SK-N-SH (cell line): ENCODE results near the gene FAM168A. TPM values are rescaled to one million over a fixed set of nuclear protein-coding genes. Genes with fewer than 3 reads are reported as not detected.

Source experiments
- CTCF ChIA-PET: fragments of 300-600, 350-600 bp; formaldehyde crosslinking; extraction: SDS; loops from one replicate; lab custom pipeline; 2021; lab: Yijun Ruan, JAX
- POLR2A ChIA-PET: fragments of 350-600 bp; sonication (Branson Sonifier 250); formaldehyde crosslinking; extraction: SDS; loops from one replicate; lab custom pipeline; 2020; ENCODE audit warnings: antibody characterized with exemption, inconsistent platforms; lab: Yijun Ruan, JAX
- DNase-seq: peaks from one replicate; pipeline ENCODE4 v3.0.0; 2012
- H2AFZ ChIP-seq: fragments of 200-600 bp; sonication (generic); 2 replicates; pipeline ENCODE4 v1.8.1; 2016; ENCODE audit warnings: antibody characterized with exemption, mild to moderate bottlenecking, low read depth
- H3F3A ChIP-seq: fragments of 200-600 bp; sonication (generic); replicated peaks from 2 replicates; pipeline ENCODE3; 2016; ENCODE audit warnings: antibody characterized with exemption, mild to moderate bottlenecking; ENCODE audit not compliant: insufficient read depth
- H3K27ac ChIP-seq, 2 experiments: fragments of 200-500 bp in 1 of 2; fragments of 200-600 bp in 1 of 2; sonication (Bioruptor generic) in 1 of 2; sonication (generic), shearing (Covaris generic) in 1 of 2; 2 replicates each; pipeline versions ENCODE4 v1.5.1 to v1.6.1; 2014 to 2016; ENCODE audit warnings: low read depth in 2 of 2, inconsistent platforms in 1 of 2, low read length in 1 of 2, mild to moderate bottlenecking in 1 of 2, mixed read lengths in 1 of 2
- H3K27me3 ChIP-seq: fragments of 200-600 bp; sonication (generic), shearing (Covaris generic); 2 replicates; pipeline ENCODE4 v1.6.1; 2016; ENCODE audit warnings: mixed run types; ENCODE audit not compliant: insufficient read depth
- H3K36me3 ChIP-seq, 2 experiments: fragments of 200-500 bp in 1 of 2; fragments of 200-600 bp in 1 of 2; sonication (Bioruptor generic) in 1 of 2; sonication (generic) in 1 of 2; replicated peaks in 1 of 2; 2 replicates each; pipeline versions ENCODE3 to v1.5.1; 2014 to 2016; ENCODE audit warnings: low read length in 1 of 2, mild to moderate bottlenecking in 1 of 2; ENCODE audit not compliant: insufficient read depth in 2 of 2, control insufficient read depth in 1 of 2
- H3K4me1 ChIP-seq, 2 experiments: fragments of 200-500 bp in 1 of 2; fragments of 200-600 bp in 1 of 2; sonication (Bioruptor generic) in 1 of 2; sonication (generic), shearing (Covaris generic) in 1 of 2; 2 replicates each; pipeline versions ENCODE4 v1.5.1 to v1.6.1; 2014 to 2016; ENCODE audit warnings: low read depth in 1 of 2, low read length in 1 of 2, mixed run types in 1 of 2; ENCODE audit not compliant: insufficient read depth in 2 of 2, control insufficient read depth in 1 of 2
- H3K4me2 ChIP-seq: fragments of 200-600 bp; sonication (generic), shearing (Covaris generic); 2 replicates; pipeline ENCODE4 v1.6.1; 2017; ENCODE audit warnings: mixed run types
- H3K4me3 ChIP-seq, 2 experiments: fragments of 200-500 bp in 1 of 2; fragments of 200-600 bp in 1 of 2; sonication (Bioruptor generic) in 1 of 2; sonication (generic), shearing (Covaris generic) in 1 of 2; 2 replicates each; pipeline versions ENCODE4 v1.5.1 to v1.8.1; 2014 to 2016; ENCODE audit warnings: low read depth in 2 of 2, inconsistent platforms in 1 of 2, low read length in 1 of 2, mild to moderate bottlenecking in 1 of 2, mixed read lengths in 1 of 2, moderate library complexity in 1 of 2
- H3K79me2 ChIP-seq: fragments of 200-600 bp; sonication (generic); 2 replicates; pipeline ENCODE4 v1.8.1; 2017; ENCODE audit warnings: mild to moderate bottlenecking; ENCODE audit not compliant: insufficient read depth
- H3K9ac ChIP-seq: fragments of 200-600 bp; sonication (generic); 2 replicates; pipeline ENCODE4 v1.6.1; 2017; ENCODE audit warnings: mixed run types
- H3K9me2 ChIP-seq: fragments of 200-600 bp; sonication (generic); 2 replicates; pipeline ENCODE4 v1.6.1; 2017; ENCODE audit warnings: mixed run types
- H3K9me3 ChIP-seq: fragments of 200-600 bp; sonication (generic); 2 replicates; pipeline ENCODE4 v1.6.1; 2017; ENCODE audit warnings: mixed run types, mild to moderate bottlenecking, moderate library complexity
- H4K20me1 ChIP-seq: fragments of 200-600 bp; sonication (generic); 2 replicates; pipeline ENCODE4 v1.6.1; 2017; ENCODE audit warnings: mild to moderate bottlenecking, mixed run types; ENCODE audit not compliant: insufficient read depth
- ELF1 ChIP-seq: IDR thresholded peaks from 2 replicates; pipeline ENCODE4 v1.4.0; 2012
- FOSL2 ChIP-seq: IDR thresholded peaks from 2 replicates; pipeline ENCODE4 v1.4.0; 2012; ENCODE audit warnings: low read depth, mild to moderate bottlenecking, moderate library complexity, borderline replicate concordance
- FOXJ3 ChIP-seq: sonication (generic); formaldehyde crosslinking; IDR thresholded peaks from 2 replicates; pipeline ENCODE4 v1.5.1; 2020; ENCODE audit warnings: mild to moderate bottlenecking, missing genetic modification reagents
- GATA2 ChIP-seq: sonication (generic); formaldehyde crosslinking; IDR thresholded peaks from 2 replicates; pipeline ENCODE4 v1.5.0; 2020; ENCODE audit warnings: mild to moderate bottlenecking, missing genetic modification reagents
- JUND ChIP-seq: IDR thresholded peaks from 2 replicates; pipeline ENCODE4 v1.4.0; 2012
- MEF2A ChIP-seq: IDR thresholded peaks from 2 replicates; pipeline ENCODE4 v1.4.0; 2012; ENCODE audit warnings: low read depth, borderline replicate concordance
- NFIC ChIP-seq: IDR thresholded peaks from 2 replicates; pipeline ENCODE4 v1.4.0; 2012; ENCODE audit warnings: borderline replicate concordance
- RAD21 ChIP-seq: IDR thresholded peaks from 2 replicates; pipeline ENCODE4 v1.6.1; 2012; ENCODE audit warnings: mild to moderate bottlenecking, low read length
- RCOR1 ChIP-seq: fragments of 150-350 bp; IDR thresholded peaks from 2 replicates; pipeline ENCODE4 v1.6.1; 2017; ENCODE audit warnings: antibody characterized with exemption, low read length
- RXRA ChIP-seq: IDR thresholded peaks from 2 replicates; pipeline ENCODE4 v1.4.0; 2012; ENCODE audit warnings: low read depth, mild to moderate bottlenecking, borderline replicate concordance
- SIN3A ChIP-seq: IDR thresholded peaks from 2 replicates; pipeline ENCODE4 v1.6.1; 2012; ENCODE audit warnings: low read depth, mild to moderate bottlenecking, low read length, moderate library complexity, borderline replicate concordance
- SMC3 ChIP-seq: IDR thresholded peaks from 2 replicates; pipeline ENCODE4 v1.6.1; 2012; ENCODE audit warnings: low read depth, low read length, improper control_type of control experiment
- TCF12 ChIP-seq: IDR thresholded peaks from 2 replicates; pipeline ENCODE4 v1.4.0; 2012
- TEAD4 ChIP-seq: IDR thresholded peaks from 2 replicates; pipeline ENCODE4 v1.4.0; 2012; ENCODE audit warnings: mild to moderate bottlenecking, borderline replicate concordance; ENCODE audit not compliant: insufficient read depth
- WGBS: methylation state at CpG from one replicate; pipeline ENCODE4 v1.1.6; 2017; ENCODE audit warnings: low lambda C conversion rate; 5-methylcytosine and 5-hydroxymethylcytosine counted together
- polyA plus RNA-seq, 3 experiments: library from polyadenylated mRNA; depleted of rRNA; stranded (reverse); fragments of >200 nt; gene quantifications; 2 replicates each; pipeline ENCODE4 v1.2.3, GENCODE V29; 2012
- TF ChIP-seq, protein P1 (sequence below): IDR thresholded peaks from 2 replicates; pipeline ENCODE4 v1.4.0; 2012; ENCODE audit warnings: low read depth
- TF ChIP-seq, protein P2 (sequence below): IDR thresholded peaks from 2 replicates; pipeline ENCODE4; 2012
- TF ChIP-seq, protein P3 (sequence below): fragments of 150-350 bp; IDR thresholded peaks from 2 replicates; pipeline ENCODE4 v1.6.1; 2016; ENCODE audit warnings: mild to moderate bottlenecking, low read depth, low read length
- TF ChIP-seq, protein P4 (sequence below): fragments of 150-350 bp; IDR thresholded peaks from 2 replicates; pipeline ENCODE4 v1.6.1; 2017; ENCODE audit warnings: antibody characterized with exemption, low read length, low read depth, borderline replicate concordance

Gene FAM168A
- polyA plus RNA-seq, 1 of the 3 experiments (the other 2 are of a cell fraction) = 17.8 TPM

DNA sequence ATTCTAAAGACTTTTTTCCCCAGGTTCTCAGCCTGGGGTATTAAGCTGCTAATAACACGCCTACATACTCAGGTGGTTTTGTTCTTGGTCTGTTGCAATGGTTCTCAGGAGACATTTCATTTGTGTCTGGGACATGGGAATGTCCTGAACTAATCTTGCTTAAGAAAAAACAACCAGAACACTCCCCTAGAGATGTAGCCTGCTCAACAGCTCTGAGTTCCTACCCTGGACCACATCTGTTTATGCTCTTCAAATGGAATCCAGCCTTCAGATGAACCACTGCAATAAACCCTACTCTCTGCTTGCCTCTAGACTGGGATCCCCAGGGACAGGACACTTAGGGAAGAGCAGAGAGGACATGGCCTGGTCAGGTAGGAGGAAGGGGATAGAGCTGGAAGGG lies 191.8 kb downstream of the FAM168A start:
- Histone ChIP-seq H3K36me3 (peaks cover 12 to 43% of the 10 kb centered on the region in 2 experiments), H3K9me3 (no peaks in the 10 kb centered on the region), H3K4me2 (no peak overlapping the region), H3K9ac (no peak overlapping the region), H3K4me1 (no peaks in the 10 kb centered on the region), H3K79me2 (no peaks in the 10 kb centered on the region), H3K27me3 (no peaks in the 10 kb centered on the region), H3K27ac (no peak overlapping the region), H3K4me3 (no peak overlapping the region), H2AFZ (no peak overlapping the region), H4K20me1 (no peaks in the 10 kb centered on the region), H3K9me2 (no peaks in the 10 kb centered on the region), H3F3A (no peaks in the 10 kb centered on the region)
- ChIA-PET POLR2A (no interaction called here), CTCF (interaction anchor here (0.8 to 10.2 kb wide), 6 partner anchors 8 to 255 kb away, joined by 3 to 122 read pairs (median 9); no protein-coding TSS in a partner anchor)
- WGBS = 100% methylated on average over 1 of the region's 1 CpG
- no peak for DNase-seq
- no peak for TF ChIP-seq GATA2 (CRISPR knock-in tag)
- no peak for TF ChIP-seq FOSL2
- no peak for TF ChIP-seq MEF2A
- no peak for TF ChIP-seq SIN3A
- TF ChIP-seq RXRA = no peak
- TF ChIP-seq NFIC = no peak
- TF ChIP-seq, protein P1, sequence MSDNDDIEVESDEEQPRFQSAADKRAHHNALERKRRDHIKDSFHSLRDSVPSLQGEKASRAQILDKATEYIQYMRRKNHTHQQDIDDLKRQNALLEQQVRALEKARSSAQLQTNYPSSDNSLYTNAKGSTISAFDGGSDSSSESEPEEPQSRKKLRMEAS = no peak
- TF ChIP-seq, protein P2, sequence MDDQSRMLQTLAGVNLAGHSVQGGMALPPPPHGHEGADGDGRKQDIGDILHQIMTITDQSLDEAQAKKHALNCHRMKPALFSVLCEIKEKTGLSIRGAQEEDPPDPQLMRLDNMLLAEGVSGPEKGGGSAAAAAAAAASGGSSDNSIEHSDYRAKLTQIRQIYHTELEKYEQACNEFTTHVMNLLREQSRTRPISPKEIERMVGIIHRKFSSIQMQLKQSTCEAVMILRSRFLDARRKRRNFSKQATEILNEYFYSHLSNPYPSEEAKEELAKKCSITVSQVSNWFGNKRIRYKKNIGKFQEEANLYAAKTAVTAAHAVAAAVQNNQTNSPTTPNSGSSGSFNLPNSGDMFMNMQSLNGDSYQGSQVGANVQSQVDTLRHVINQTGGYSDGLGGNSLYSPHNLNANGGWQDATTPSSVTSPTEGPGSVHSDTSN = no peak
- no peak for TF ChIP-seq RCOR1
- TF ChIP-seq SMC3 = no peak
- no peak for TF ChIP-seq JUND
- TF ChIP-seq RAD21 = no peak
- TF ChIP-seq TEAD4 = no peak
- TF ChIP-seq, protein P3, sequence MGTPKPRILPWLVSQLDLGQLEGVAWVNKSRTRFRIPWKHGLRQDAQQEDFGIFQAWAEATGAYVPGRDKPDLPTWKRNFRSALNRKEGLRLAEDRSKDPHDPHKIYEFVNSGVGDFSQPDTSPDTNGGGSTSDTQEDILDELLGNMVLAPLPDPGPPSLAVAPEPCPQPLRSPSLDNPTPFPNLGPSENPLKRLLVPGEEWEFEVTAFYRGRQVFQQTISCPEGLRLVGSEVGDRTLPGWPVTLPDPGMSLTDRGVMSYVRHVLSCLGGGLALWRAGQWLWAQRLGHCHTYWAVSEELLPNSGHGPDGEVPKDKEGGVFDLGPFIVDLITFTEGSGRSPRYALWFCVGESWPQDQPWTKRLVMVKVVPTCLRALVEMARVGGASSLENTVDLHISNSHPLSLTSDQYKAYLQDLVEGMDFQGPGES = no peak
- no peak for TF ChIP-seq TCF12
- no peak for TF ChIP-seq FOXJ3 (CRISPR knock-in tag)
- TF ChIP-seq, protein P4, sequence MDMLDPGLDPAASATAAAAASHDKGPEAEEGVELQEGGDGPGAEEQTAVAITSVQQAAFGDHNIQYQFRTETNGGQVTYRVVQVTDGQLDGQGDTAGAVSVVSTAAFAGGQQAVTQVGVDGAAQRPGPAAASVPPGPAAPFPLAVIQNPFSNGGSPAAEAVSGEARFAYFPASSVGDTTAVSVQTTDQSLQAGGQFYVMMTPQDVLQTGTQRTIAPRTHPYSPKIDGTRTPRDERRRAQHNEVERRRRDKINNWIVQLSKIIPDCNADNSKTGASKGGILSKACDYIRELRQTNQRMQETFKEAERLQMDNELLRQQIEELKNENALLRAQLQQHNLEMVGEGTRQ = no peak
- no peak for TF ChIP-seq ELF1
